Heart left ventricle (tissue), 13 donors: ENCODE measurements around the gene FBXW5.

Source experiments
- CTCF ChIP-seq, 12 donors: fragments of 200-600 bp; sonication (generic) in 4 of 12; IDR thresholded peaks; one replicate each; pipeline versions ENCODE4 v1.5.0 to v1.8.0; 2018 to 2022; ENCODE audit warnings: antibody characterized with exemption in 12 of 12, mild to moderate bottlenecking in 5 of 12
- POLR2A ChIP-seq, 2 donors: fragments of 450-650 bp; IDR thresholded peaks; one replicate each; pipeline ENCODE4 v1.6.1; 2017; ENCODE audit warnings: antibody characterized with exemption in 2 of 2, mild to moderate bottlenecking in 2 of 2, moderate library complexity in 2 of 2
- donor health status: ischemic (EF 13 %, LVEDD 7.1; RV severe dilation, severe dysfunction).
- donor health status: DM: no; HTN: yes; CAD: no.
- donor health status: DM: no; HTN: no; CAD: no.
- donor health status: ischemic (EF 25% LVEDD 6.9; RV normal size, moderate dysfunction).
- donor health status: ischemic (EF 25% LVEDD 5.7; RV mildly dilated, moderate dysfunction).
- donor health status: ischemic (EF 35%, LVEDD 5.7; RV mildly dilated, moderate dysfunction).
- donor health status: nonischemic (EF 11% LVEDD 7.7; RV severe dilation, severe dysfunction).
- donor health status: DM: yes; HTN: yes; CAD: no.
- donor health status: PGD.
- donor health status: ischemic (EF 29% LVEDD 5.4; RV normal size, mild dysfunction).
- donor health status: nonischemic (EF 23%, LVEDD 6.1; RV moderate dilation, normal function).

- TF ChIP-seq CTCF (IDR thresholded peaks at IDR 0.05) (no peak), POLR2A (IDR thresholded peaks at IDR 0.05) (no peak)
These were observed 23.2 kb downstream of the FBXW5 start for GRCh38 chr9:136921307-136921706.
